ENCODE measurements around the gene MRGPRE. TPM values are rescaled to one million over a fixed set of nuclear protein-coding genes. Genes with fewer than 3 reads are reported as not detected.
"Not testable (repeated sequence)": the region's sequence is repeated elsewhere in the genome, so short reads cannot be mapped to it uniquely, and the experiment has no call there.

Gene MRGPRE, protein sequence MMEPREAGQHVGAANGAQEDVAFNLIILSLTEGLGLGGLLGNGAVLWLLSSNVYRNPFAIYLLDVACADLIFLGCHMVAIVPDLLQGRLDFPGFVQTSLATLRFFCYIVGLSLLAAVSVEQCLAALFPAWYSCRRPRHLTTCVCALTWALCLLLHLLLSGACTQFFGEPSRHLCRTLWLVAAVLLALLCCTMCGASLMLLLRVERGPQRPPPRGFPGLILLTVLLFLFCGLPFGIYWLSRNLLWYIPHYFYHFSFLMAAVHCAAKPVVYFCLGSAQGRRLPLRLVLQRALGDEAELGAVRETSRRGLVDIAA
- total RNA-seq (2021) = not detected in 2 replicates
- long read RNA-seq = 0 reads

GRCh38 chr11:3231851-3232744 is at the start of gene MRGPRE:
MRGPRE (minus strand) TSS chr11:3232417; CDS start chr11:3228799, 3,618 bp downstream.
- Histone ChIP-seq H3K79me1 (ENCODE audit: insufficient read depth, low read depth, low read length, poor library complexity, severe bottlenecking) (no peaks in the 10 kb centered on the region), H2AFZ (ENCODE audit: low read length) (no peak within 1 kb of the TSS), H2BK12ac (ENCODE audit: insufficient read length, low read depth, low read length) (no peak within 1 kb of the TSS), H2BK5ac (ENCODE audit: insufficient read length, low read length) (no peak within 1 kb of the TSS), H3K9ac (ENCODE audit: extremely low read depth, insufficient read length, low read length) (no peak within 1 kb of the TSS), H2BK20ac (ENCODE audit: low read depth, low read length, poor library complexity, severe bottlenecking) (no peak within 1 kb of the TSS), H3K23me2 (ENCODE audit: insufficient read length, low read depth, low read length, poor library complexity, severe bottlenecking) (no peaks in the 10 kb centered on the region), H4K5ac (ENCODE audit: insufficient read length, low read depth, low read length) (no peak within 1 kb of the TSS), H2AK5ac (ENCODE audit: insufficient read length, low read length) (no peak within 1 kb of the TSS), H3K23ac (ENCODE audit: insufficient read length, low read depth, low read length) (no peak within 1 kb of the TSS), H2BK120ac (ENCODE audit: low read depth, low read length, poor library complexity, severe bottlenecking) (no peak within 1 kb of the TSS), H3K4me1 (ENCODE audit: insufficient read depth, low read length) (no peaks in the 10 kb centered on the region), H3K14ac (ENCODE audit: insufficient read depth, low read length) (peak within 1 kb of the TSS; percentile 29; the same call in 1 of the 2 replicates), H3K4ac (ENCODE audit: low read depth, low read length) (no peak within 1 kb of the TSS), H3K79me2 (ENCODE audit: insufficient read depth, low read length) (no peaks in the 10 kb centered on the region), H4K8ac (replicated peaks; ENCODE audit: insufficient read length, low read depth, low read length) (no peak within 1 kb of the TSS), H3K27me3 (ENCODE audit: insufficient read depth, low read length) (no peaks in the 10 kb centered on the region), H3K4me2 (ENCODE audit: insufficient read depth, insufficient read length, low read length) (no peak within 1 kb of the TSS), H3K18ac (ENCODE audit: insufficient read length, low read depth, low read length) (no peak within 1 kb of the TSS), H2BK15ac (ENCODE audit: low read depth, low read length) (no peak within 1 kb of the TSS), H3K9me3 (ENCODE audit: control insufficient read depth, low read depth, low read length) (no peaks in the 10 kb centered on the region), H3T11ph (ENCODE audit: low read length) (no peak within 1 kb of the TSS), H3K27ac (ENCODE audit: insufficient read length, low read depth, low read length) (no peak within 1 kb of the TSS), H4K20me1 (ENCODE audit: control insufficient read depth, insufficient read depth, insufficient read length) (no peaks in the 10 kb centered on the region), H3K56ac (ENCODE audit: insufficient read length, low read depth, low read length) (no peak within 1 kb of the TSS), H4K91ac (ENCODE audit: insufficient read length, low read depth, low read length) (no peak within 1 kb of the TSS)
- H3K27me3 Mint-ChIP-seq (ENCODE audit: low read depth) = peaks cover 11% of the 10 kb centered on the region
- peak; percentile 39 for DNase-seq
- peaks cover 2 to 5% of the 10 kb centered on the region in 2 experiments for H3K4me1 Mint-ChIP-seq
- peak within 1 kb of the TSS in 1 of 3 experiments; percentile 10; a peak in 1 of 7 replicates for H3K27ac Mint-ChIP-seq
- no CpG with 5 or more reads among the region's 39 CpGs for WGBS (ENCODE audit: extremely low coverage, insufficient read length, low lambda C conversion rate)
- no peaks in the 10 kb centered on the region for H3K9me3 Mint-ChIP-seq
- no peaks in the 10 kb centered on the region for H3K36me3 Mint-ChIP-seq (ENCODE audit: insufficient read depth in 1 of 3, low read depth in 3 of 3)
- no peak within 1 kb of the TSS for H3K4me3 Mint-ChIP-seq
- TF ChIP-seq, protein P1, sequence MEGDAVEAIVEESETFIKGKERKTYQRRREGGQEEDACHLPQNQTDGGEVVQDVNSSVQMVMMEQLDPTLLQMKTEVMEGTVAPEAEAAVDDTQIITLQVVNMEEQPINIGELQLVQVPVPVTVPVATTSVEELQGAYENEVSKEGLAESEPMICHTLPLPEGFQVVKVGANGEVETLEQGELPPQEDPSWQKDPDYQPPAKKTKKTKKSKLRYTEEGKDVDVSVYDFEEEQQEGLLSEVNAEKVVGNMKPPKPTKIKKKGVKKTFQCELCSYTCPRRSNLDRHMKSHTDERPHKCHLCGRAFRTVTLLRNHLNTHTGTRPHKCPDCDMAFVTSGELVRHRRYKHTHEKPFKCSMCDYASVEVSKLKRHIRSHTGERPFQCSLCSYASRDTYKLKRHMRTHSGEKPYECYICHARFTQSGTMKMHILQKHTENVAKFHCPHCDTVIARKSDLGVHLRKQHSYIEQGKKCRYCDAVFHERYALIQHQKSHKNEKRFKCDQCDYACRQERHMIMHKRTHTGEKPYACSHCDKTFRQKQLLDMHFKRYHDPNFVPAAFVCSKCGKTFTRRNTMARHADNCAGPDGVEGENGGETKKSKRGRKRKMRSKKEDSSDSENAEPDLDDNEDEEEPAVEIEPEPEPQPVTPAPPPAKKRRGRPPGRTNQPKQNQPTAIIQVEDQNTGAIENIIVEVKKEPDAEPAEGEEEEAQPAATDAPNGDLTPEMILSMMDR (conservative IDR thresholded peaks at IDR 0.05) = no peak

GRCh38 chr11:3281146-3281545 is 48.9 kb upstream of the MRGPRE start:
- H4K20me1 ChIP-seq (ENCODE audit: control insufficient read depth, insufficient read depth, insufficient read length); H3K79me1 ChIP-seq (ENCODE audit: insufficient read depth, low read depth, low read length, poor library complexity, severe bottlenecking); H3K4me3 Mint-ChIP-seq; H4K91ac ChIP-seq (ENCODE audit: insufficient read length, low read depth, low read length); H3K14ac ChIP-seq (ENCODE audit: insufficient read depth, low read length); DNase-seq; H3K27me3 ChIP-seq (ENCODE audit: insufficient read depth, low read length); H2AK5ac ChIP-seq (ENCODE audit: insufficient read length, low read length); H3K56ac ChIP-seq (ENCODE audit: insufficient read length, low read depth, low read length); H3K4me1 ChIP-seq (ENCODE audit: insufficient read depth, low read length); H2BK20ac ChIP-seq (ENCODE audit: low read depth, low read length, poor library complexity, severe bottlenecking); H2BK12ac ChIP-seq (ENCODE audit: insufficient read length, low read depth, low read length); H3K23me2 ChIP-seq (ENCODE audit: insufficient read length, low read depth, low read length, poor library complexity, severe bottlenecking); H2BK120ac ChIP-seq (ENCODE audit: low read depth, low read length, poor library complexity, severe bottlenecking); H3K36me3 Mint-ChIP-seq (ENCODE audit: insufficient read depth in 1 of 3, low read depth in 3 of 3); H3K9ac ChIP-seq (ENCODE audit: extremely low read depth, insufficient read length, low read length); H3K4me2 ChIP-seq (ENCODE audit: insufficient read depth, insufficient read length, low read length); H3K4me1 Mint-ChIP-seq; H3K79me2 ChIP-seq (ENCODE audit: insufficient read depth, low read length); H3T11ph ChIP-seq (ENCODE audit: low read length); H3K27ac ChIP-seq (ENCODE audit: insufficient read length, low read depth, low read length); H3K4ac ChIP-seq (ENCODE audit: low read depth, low read length); H4K5ac ChIP-seq (ENCODE audit: insufficient read length, low read depth, low read length); H2AFZ ChIP-seq (ENCODE audit: low read length); H3K18ac ChIP-seq (ENCODE audit: insufficient read length, low read depth, low read length); H4K8ac ChIP-seq (replicated peaks; ENCODE audit: insufficient read length, low read depth, low read length); H2BK5ac ChIP-seq (ENCODE audit: insufficient read length, low read length); H3K23ac ChIP-seq (ENCODE audit: insufficient read length, low read depth, low read length); H2BK15ac ChIP-seq (ENCODE audit: low read depth, low read length); H3K27ac Mint-ChIP-seq; H3K9me3 Mint-ChIP-seq; H3K27me3 Mint-ChIP-seq (ENCODE audit: low read depth); H3K9me3 ChIP-seq (ENCODE audit: control insufficient read depth, low read depth, low read length): not testable (repeated sequence)
- no CpG with 5 or more reads among the region's 10 CpGs for WGBS (ENCODE audit: extremely low coverage, insufficient read length, low lambda C conversion rate)
